Renal cortical epithelial cell (primary cell): Measurements from ENCODE around the gene VWA8. TPM values are rescaled to one million over a fixed set of nuclear protein-coding genes. Genes with fewer than 3 reads are reported as not detected.
"Not testable (repeated sequence)": the region's sequence is repeated elsewhere in the genome, so short reads cannot be mapped to it uniquely, and the experiment has no call there.

Experiments
- DNase-seq: peaks from one replicate; pipeline ENCODE4 v3.0.0-alpha.2; 2011; ENCODE audit warnings: low read depth
- total RNA-seq: library from RNA; depleted of rRNA; stranded (reverse); fragments of >200 nt; gene quantifications from 2 replicates; pipeline ENCODE4 v1.2.3, GENCODE V29; 2014

The VWA8 gene
- total RNA-seq, 1 donor from 2014 or later, result 45.4 TPM

DNA sequence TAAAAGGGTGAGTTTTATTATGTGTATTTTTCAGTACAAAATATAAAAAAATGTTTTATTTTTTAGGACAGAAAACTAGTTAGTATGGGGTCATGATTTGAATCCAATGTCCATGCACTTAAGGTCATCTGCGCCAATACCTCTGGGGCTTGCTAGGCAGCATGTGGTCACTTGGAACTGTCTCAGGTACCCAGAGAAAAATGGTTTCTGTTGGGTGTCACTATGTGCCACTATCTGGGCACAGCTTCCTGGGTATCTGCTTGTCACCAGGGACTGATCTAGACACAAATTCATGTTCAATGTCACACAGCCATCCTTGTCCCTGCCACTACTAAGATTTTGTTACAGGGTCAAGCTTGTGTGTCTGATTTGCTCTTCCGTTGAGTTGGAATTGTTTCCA lies 403.2 kb downstream of the VWA8 start:
- DNase-seq, result no peak

DNA sequence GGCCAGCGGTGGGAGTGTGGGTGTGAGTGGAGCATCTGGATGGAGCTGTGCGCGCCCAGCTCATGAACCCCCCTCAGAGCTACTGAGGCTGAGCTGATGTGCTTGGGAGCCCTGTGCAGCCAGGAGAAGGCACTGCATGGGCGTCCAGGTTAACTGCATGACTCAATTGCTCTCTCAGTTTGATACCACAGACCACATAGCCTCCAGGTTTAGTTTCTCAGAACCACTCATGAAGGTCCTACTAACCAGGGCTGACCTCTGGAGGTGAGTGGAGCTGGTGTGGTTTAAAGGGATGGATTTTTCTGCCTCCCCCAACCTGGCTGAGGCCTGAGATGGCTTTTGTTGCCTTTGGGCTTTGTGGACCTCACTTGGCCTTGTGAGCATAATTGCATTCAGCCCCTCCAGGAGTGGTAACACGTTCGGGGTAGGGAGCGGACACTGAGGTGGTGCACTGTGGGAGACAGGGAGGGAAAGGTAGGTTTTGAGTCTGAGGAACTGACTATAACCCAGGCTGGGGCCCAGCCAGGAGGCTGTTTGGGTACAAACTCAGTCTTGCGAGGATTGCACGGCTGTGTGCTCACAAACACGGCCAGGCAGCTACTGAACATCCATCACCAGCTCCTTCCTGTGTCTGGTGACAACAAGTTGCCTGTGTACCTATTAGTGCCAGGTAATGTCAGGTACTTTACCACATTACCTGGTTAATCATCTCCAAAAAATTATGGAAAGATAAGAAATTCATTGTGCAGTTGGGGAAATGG lies 406.1 kb downstream of the VWA8 start:
- peak; percentile 38 for DNase-seq

DNA sequence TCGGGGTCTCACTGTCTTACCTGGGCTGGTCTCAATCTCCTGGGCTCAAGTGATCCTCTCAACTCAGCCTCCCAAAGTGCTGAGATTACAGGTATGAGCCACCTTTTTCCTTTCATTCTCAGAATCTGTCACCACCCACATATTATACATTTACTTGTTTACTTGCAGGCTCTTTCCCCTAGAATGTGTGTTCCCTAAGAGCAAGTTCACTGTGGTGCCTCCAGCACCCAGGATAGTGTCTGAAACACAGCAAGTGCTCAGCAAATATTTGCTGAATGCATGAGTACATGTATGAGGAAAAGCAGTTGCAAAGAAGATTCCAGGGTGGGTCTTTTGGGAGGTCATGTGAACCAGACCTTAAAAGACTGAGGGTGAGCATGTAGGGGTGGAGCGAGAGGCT lies 406.7 kb downstream of the VWA8 start:
- DNase-seq, result no peak

DNA sequence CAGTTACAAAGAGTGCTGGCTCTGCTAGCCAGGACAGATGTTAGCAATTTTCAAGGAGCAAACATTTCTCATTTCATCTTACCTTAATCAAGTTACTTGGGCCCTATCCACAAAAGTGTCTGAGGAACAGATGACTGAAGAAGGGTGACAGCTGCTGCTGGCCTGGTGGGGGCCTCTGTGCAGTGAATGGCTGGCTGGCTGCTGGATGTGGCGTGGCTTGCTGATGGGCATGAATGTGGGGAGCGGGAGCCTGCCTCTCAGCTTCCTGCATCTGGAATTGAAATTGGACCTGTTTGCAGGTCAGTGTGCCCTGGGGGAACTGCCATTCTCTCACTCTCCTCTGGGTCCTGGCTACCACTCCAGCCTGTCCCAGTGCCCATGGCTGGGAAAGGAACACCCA lies 408.9 kb downstream of the VWA8 start:
- DNase-seq, result no peak

DNA sequence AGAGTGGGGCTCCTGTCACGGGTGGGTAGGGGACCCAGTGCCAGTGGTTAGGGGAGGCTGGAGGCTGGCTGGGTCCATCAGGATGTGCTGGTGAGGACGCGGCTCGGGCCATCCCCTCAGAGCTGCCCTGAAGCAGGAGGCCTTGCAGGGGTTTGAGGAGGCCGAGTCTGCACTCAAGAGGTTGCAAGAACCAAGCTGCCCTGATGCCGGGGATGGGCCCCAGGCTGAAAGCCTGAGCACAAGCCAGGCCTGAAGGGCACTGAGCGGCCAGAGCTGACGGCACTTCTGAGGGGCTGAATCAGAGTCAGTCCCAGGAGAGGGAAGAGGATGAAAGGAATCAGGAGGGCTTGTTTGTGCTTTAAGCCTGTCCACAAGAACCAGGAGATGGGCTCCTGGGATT lies 410.6 kb downstream of the VWA8 start:
- no peak for DNase-seq

DNA sequence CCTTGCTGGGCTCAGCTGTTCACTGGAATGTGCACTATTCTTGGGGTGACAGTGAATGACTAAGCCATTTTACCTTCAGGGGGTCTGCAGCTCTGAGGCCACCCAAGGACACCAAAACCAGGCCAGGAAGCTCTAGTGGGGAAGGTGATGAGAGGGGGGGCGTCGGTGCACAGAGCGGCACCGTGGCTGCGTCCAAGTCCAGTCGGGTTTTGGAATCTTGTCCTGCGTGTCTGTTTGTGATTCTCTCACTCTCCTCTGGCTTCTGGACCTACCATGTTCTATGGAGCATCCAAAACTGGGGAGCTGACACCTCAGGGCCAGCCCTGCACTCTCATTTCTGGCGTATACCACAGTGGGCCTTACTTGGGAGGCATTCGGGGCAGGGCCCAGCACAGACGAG lies 411.4 kb downstream of the VWA8 start:
- DNase-seq, result no peak

DNA sequence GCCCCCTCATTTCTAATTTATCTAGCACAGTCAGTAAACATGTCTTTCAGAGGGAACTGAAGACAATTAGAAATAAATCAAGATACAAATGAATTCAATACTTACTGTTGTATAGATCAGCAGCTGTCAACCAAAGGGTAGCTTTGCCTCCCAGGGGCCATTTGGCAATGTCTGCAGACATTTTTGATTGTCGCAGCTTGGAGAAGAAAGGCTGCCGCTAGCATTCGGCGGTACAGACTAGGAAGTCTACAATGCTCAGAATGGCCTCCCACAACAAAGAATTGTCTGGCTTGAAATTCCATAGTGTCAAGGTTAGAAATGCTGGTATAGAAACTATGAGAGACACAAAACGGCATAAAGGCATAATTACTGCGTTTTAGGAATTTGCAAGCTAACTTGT lies 412.0 kb downstream of the VWA8 start:
- no peak for DNase-seq

DNA sequence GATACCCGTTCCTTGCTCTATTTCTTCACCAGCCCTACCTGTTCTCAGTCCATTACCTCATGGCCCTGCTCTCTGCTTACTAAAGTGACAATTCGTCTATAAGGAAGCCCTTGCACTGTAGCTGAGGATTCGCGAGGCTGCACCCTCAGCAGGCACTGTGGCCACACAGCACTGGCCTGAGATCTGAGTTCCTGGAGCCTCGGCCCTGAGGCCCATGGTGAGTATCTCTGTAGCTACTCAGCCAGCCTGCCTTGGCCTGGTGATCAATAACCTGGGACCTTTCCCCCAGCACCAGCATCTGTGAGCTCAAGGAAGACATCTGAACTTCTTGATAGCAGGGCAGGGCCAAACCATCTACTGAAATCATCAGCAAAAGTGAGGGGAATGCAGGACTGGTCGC lies 412.9 kb downstream of the VWA8 start:
- DNase-seq, result no peak

DNA sequence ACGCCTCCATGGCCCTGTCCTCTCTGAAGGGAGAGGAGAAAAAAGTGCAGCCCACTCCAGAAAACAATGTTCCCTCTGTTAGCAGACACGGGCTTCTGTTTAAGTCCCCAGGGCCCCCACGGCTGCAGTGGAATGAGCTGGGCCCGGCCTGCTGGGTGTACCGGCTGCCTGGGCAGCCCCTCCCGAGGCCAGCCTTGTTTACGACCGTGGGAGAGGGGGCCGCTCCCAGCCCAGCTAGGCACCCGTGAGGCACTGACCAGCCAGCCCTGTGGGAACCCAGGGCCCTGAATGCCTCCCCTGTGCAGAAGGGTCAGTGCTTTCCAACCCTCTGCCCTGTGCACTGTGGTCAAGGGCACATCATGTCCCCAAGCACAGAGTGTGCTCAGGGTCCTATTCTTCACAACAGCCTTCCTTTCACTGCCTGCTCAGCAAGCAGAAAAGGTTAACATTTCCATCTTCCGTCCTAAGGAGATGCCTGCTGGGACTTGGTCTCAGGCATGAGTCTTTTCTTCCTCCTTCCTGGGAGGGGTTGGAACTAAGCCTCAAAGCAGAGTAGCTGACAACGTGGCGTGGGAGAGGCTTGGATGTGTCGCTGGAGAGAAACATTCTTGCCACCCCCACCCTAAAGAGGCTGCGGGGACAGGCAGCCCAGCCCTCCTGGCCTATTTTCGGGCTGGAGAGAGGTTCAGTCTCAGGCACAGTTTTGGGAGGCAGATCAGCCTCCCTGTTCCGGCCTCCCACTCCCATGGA lies 413.5 kb downstream of the VWA8 start:
- no peak for DNase-seq

DNA sequence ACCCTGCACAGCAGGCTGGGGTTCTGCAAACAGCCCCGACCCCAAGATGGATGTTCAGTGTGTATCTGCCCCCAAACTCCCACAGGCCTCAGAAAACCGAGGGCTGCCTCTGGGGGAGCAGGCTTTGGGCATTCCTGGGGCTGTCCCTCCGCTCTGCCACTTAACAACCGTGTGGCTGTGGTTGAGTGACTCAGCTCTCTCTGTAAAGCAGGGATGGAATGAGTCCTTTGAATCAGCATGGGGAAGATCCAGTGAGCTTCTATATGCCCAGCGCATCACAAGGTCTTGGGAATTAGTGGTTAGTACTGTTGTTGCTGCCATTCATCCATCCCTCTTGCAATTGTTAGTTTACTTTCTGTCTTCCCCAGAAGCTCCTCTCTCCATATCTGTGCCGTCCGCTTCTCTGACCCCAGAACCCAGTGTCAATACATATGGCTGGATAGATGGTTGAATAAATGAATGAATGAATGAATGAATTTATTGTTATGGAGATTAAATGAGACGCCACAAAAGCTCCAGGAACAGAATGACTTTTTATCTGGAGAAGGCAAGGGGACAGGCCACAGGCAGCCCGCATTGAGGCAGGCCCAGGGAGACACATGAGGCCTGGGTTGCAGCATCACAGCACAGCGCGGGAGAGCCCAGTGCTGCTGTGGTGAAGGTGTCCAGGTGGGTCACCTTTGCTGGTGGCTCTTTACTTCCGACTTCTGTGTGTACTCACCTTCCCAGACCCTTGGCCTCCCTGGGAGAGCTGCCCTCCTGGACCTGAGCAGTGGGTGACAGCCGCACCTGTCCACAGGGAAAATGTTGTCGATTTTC lies 414.3 kb downstream of the VWA8 start:
- DNase-seq, result peak; percentile 80

DNA sequence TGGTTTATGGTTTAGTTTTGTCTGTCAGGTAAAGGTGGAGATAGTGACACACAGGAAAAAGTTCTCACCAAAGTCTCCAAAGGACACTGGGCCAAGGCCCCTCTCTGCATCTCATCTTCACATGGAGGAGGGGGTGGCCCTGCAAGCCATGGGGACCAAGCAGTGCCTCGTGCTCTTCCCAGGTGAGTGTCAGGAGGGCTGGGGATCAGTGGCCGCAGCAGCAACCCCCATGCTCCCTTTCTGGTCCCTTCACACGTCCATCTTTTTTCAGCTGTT lies 415.5 kb downstream of the VWA8 start:
- DNase-seq, result no peak

DNA sequence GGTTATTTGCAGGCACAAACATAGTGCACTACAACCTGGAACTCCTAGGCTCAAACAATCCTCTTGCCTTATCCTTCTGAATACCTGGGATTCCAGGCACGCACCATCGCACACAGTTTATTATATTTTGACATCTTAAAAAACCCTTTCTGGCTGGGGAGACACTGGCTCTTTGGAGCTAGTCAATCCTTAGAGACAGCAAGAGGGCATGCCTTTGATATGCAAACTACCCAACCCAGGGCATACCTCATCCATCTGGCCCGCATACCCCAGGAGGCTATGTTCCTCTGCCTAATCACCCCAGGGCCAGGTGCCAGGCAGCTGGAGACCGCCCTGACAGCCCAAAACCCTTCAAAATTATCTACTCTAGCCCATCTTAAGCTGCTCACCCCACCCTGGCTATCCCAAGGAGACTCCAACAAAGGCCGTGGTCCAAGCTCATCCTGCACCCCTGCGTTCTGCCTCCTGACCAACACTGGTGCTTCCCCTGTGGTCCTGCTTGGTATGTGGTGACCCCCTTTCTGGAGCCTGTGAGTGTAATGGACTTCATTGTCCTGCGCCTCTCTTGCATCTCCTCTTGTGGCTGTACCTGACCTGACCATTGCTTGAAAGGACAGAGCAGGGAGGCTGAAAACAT lies 417.1 kb downstream of the VWA8 start:
- DNase-seq, result no peak

DNA sequence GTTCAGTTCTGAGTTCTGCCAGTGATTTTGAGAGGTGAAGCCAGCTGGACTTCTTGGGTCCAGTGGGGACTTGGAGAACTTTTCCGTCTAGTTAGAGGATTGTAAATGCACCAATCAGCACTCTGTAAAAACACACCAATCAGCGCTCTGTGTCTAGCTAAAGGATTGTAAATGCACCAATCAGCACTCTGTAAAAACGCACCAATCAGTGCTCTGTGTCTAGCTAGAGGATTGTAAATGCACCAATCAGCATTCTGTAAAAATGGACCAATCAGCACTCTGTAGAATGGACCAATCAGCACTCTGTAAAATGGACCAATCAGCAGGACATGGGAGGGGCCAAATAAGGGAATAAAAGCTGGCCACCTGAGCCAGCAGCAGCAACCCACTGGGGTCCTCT lies 418.1 kb downstream of the VWA8 start:
- DNase-seq, result not testable (repeated sequence)

DNA sequence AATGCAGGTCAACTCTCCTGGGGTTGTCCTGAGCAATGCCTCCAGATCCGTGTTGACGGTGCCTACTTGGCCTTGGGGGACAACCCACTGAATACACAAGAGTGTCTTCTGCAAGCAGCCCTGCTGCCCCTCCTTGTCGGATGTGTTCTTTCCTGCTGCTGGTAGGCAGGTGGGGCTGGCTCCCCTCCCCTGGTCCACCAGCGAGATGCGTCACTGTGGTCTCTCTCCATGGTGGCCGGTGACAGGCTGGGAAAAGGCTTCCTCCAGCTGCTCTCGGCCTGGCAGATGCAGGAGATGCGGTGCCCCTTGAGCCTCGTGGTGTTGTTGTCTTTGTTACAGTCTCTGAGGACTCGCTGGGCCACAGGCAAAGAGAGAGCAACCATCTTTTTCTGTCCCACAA lies 418.6 kb downstream of the VWA8 start:
- no peak for DNase-seq

DNA sequence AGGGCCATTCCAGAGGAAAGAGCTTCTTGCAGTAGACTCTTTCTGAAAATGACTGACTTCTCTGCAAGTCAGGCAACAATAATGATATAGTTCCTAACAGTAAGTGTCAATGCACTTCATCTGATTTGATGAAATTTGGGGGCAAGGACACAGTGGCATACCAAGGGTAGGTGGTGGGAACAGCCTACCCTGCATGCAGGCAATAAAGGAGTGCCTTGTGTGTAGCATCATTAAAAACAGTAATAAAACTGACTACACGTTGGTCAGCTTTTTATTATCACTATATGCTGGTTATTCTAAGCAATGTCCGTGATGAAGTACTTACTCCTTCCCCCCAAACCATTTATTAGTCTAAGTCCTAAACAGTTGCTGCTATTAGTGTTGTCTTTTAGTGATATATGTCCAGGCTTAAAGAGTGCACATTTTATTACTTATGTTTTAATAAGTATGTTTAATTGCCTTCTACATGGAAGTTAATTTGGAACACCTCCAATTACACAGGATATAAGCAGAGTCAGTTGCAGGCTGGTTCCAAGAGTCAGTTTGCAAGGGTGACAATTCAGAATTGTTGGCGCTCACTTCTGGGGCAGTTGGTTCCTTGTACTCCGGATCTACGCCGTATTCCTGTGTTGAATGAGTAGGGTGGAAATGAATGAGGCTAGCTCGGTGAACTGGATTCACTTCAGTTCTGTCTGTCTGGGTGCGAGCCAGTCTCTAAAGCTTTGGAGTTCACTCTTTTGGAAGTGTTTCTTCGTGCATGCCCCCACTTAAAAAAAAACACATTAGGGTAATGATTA lies 419.6 kb downstream of the VWA8 start:
- no peak for DNase-seq

DNA sequence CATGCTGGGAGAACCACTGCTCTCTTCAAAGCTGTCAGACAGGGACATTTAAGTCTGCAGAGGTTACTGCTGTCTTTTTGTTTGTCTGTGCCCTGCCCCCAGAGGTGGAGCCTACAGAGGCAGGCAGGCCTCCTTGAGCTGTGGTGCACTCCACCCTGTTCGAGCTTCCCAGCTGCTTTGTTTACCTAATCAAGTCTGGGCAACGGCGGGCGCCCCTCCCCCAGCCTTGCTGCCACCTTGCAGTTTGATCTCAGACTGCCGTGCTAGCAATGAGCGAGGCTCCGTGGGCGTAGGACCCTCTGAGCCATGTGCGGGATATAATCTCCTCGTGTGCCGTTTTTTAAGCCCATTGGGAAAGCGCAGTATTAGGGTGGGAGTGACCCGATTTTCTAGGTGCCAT lies 420.7 kb downstream of the VWA8 start:
- DNase-seq, result not testable (repeated sequence)

DNA sequence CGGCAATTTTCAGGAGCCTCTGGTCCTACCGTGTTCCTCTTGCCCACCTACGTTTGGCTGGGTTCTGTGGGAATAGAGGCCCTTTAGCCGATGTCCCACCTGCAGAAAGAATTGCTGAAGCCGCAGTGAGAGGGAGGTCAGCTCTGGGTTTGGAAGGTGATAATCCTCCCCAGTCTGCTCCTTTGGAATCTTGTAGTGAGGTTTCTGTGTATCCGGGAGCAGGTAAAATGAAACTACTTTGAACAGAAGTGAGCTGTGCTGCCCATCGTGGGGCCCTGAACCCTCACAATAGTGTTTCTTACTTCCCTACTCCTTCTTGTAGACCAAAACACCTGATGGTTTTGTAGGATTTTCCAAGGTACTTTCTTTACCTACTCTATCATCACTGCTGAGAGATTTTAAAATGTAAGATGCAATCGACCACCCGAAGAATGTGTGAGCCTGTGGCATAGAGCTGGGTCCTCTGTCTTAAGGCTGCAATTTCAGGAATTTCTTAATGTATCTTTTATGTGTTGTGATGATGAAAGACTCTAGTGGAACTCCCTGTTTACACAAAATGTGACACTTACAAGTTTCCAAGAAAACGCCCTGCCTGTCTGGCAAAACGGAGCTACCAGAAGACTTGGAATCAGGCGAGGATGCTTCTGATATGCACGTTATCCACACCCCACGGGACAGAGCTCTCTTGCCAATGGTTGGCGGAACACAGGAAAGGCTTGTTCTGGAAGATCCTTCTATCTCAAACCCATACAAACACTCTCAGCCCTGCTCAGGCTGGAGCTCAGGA lies 427.4 kb downstream of the VWA8 start:
- DNase-seq, result peak; percentile 13

DNA sequence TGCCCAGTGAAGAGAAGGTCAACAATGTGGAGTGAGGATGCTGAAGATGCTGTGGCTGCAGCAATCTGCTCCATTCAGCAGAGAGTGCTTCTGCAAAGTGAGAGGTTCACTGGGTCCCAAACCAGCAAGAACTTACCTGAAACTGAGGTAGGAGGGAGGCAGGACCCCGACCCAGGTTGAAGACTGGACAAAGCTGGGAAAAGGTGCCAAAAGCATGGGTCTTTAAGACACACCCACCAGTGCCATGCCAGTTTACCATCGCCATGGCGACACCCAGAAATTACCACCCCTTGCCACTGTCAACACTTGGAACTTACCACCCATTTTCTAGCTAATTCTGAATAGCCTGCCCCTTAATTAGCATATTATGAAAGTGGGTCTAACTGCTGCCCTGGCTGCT lies 432.9 kb downstream of the VWA8 start:
- DNase-seq, result no peak

DNA sequence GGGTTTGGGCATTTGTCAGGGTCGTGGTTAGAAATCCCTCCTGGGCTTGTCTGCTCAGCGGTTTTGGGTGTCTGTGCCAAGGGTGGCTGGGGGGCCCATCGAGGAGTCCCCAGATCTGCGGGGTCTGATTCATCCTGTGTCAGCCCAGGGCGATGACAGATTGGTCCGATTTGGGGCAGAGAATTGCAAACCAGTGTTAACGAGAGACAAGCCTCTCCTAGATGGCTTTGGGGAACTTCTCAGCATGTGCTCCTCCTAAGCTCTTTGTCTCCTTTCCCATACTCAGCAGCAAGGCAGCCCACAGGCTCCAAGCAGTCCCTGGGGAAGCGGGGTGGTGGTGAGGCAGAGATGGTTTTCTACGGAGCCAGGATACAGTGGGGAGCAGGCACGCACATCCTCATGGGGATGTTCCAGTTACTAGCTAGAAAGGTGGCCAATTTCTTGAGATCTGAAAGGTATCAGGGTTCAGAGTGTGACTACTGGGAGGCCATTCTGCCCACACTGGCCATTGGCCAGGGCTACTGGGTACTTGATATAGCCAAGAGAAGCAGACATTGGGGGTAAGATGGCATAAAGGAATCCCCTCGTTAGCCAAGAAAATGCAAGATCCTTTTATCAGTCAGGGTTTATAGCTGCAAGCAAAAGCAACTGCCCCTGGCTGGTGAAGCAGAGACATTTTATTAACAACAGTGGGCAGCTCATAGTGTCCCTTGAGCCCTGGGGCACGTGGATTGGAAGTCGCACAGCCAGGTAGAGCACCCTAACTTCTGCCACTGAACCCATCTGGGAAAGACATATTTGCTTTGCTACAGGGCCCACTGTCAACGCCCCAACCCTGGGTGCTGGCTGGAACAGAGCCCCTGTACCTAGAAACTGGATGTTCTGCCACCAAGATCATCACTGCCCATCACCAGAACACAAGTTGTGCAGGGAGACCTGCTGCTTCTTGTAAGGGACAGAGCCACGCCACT lies 440.0 kb downstream of the VWA8 start:
- DNase-seq, result no peak
